Endothelial cell of umbilical vein (primary cell): Measurements from ENCODE around the gene NOTCH1.

Source experiments
- FOS ChIP-seq: IDR thresholded peaks from 2 replicates; pipeline ENCODE4 v1.6.1; 2011; ENCODE audit warnings: mild to moderate bottlenecking, low read length, moderate library complexity, borderline replicate concordance; ENCODE audit not compliant: insufficient read depth
- JUN ChIP-seq: IDR thresholded peaks from 2 replicates; pipeline ENCODE4 v1.6.1; 2011; ENCODE audit warnings: borderline replicate concordance, low read depth; ENCODE audit not compliant: insufficient read length, insufficient read depth
- POLR2AphosphoS5 ChIP-seq: IDR thresholded peaks from 2 replicates; pipeline ENCODE4 v1.6.1; 2012; ENCODE audit warnings: low read depth, mild to moderate bottlenecking, control low read depth, low read length, moderate library complexity; ENCODE audit not compliant: insufficient read depth
- TF ChIP-seq, protein P1 (sequence below), 2 donors: IDR thresholded peaks; 1 replicate in 1 of 2; 2 replicates in 1 of 2; pipeline ENCODE4 v1.5.1; 2011; ENCODE audit warnings: low read length in 2 of 2, mild to moderate bottlenecking in 2 of 2, moderate library complexity in 2 of 2, control low read depth in 1 of 2, inconsistent platforms in 1 of 2, low read depth in 1 of 2; ENCODE audit not compliant: insufficient read depth in 1 of 2; ENCODE audit errors: extremely low read depth in 1 of 2

DNA sequence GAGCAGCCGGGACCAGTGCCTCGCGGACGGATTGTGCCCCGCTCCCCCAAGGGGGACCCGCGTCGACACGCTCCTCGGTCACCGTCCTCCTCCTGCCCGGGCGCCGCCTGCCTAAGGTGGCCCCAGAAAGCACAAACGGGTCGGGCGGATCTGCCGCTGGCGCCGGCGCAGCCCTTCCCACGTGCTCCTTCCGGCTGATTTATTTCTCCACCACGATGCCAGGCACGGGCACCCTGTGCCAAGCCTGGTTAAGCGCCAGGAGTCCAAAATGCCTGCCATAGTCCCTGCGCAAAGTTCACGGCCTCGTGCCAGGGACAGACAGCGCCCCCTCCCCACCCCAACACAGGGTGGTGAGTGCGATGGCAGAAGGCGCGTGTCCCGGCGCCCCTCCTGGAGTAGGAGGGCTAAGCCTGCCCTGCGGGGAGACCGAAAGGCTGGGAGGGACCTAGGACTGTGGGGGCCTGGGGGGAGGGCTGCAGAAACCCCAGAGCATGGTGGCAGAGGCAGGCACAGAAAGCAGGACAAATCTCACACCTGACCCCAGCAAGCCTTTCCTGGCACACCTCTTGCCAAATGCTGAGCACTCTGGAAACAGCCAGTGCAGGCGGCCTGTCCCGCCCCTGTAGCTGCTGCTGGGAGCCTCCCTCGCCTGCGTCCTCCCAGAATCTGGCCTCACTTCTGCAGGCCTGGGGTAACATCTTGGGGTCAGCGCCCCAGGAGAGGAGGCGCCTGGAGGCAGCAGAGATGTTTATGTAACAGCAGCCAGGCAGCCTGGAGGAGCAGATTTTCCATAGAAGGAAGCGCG, 1.1 kb upstream of the NOTCH1 start:
- TF ChIP-seq FOS = no peak
- TF ChIP-seq, protein P1, sequence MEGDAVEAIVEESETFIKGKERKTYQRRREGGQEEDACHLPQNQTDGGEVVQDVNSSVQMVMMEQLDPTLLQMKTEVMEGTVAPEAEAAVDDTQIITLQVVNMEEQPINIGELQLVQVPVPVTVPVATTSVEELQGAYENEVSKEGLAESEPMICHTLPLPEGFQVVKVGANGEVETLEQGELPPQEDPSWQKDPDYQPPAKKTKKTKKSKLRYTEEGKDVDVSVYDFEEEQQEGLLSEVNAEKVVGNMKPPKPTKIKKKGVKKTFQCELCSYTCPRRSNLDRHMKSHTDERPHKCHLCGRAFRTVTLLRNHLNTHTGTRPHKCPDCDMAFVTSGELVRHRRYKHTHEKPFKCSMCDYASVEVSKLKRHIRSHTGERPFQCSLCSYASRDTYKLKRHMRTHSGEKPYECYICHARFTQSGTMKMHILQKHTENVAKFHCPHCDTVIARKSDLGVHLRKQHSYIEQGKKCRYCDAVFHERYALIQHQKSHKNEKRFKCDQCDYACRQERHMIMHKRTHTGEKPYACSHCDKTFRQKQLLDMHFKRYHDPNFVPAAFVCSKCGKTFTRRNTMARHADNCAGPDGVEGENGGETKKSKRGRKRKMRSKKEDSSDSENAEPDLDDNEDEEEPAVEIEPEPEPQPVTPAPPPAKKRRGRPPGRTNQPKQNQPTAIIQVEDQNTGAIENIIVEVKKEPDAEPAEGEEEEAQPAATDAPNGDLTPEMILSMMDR (IDR thresholded peaks at IDR 0.05; ENCODE audit: extremely low read depth in 1 of 2, insufficient read depth in 1 of 2, low read depth in 1 of 2, low read length in 2 of 2) = no peak
- TF ChIP-seq JUN = no peak
- TF ChIP-seq POLR2AphosphoS5 = peak; percentile 10
